ENCODE data around the gene DRC1.

Gene DRC1

GRCh38 chr2:26449278-26450030 lies 47.7 kb downstream of the DRC1 start:
- DNase-seq = no peak

- DNase-seq = no peak
Observed at GRCh38 chr2:26450031-26450635, 48.4 kb downstream of the DRC1 start.

GRCh38 chr2:26451700-26452099 lies 50.0 kb downstream of the DRC1 start:
- DNase-seq = no peak

GRCh38 chr2:26453421-26454329 lies 52.0 kb downstream of the DRC1 start:
- no peak for DNase-seq

GRCh38 chr2:26454561-26455001 lies 52.9 kb downstream of the DRC1 start:
- DNase-seq = no peak

- no peak for DNase-seq
Observed at GRCh38 chr2:26455037-26455669, 53.4 kb downstream of the DRC1 start.

GRCh38 chr2:26455670-26456439 lies 54.1 kb downstream of the DRC1 start:
- no peak for DNase-seq

GRCh38 chr2:26456440-26457250 lies 54.9 kb downstream of the DRC1 start:
- no peak for DNase-seq

- DNase-seq = no peak
Observed at GRCh38 chr2:26457251-26457666, 55.5 kb downstream of the DRC1 start.

GRCh38 chr2:26457695-26458364 lies 56.1 kb downstream of the DRC1 start:
- no peak for DNase-seq

GRCh38 chr2:26458365-26459042 lies 56.8 kb downstream of the DRC1 start:
- DNase-seq = no peak

- no peak for DNase-seq
Observed at GRCh38 chr2:26459991-26460612, 58.4 kb downstream of the DRC1 start.

GRCh38 chr2:26460613-26461031 lies 58.9 kb downstream of the DRC1 start:
- no peak for DNase-seq

- DNase-seq = no peak
Observed at GRCh38 chr2:26461601-26462023, 59.9 kb downstream of the DRC1 start.

- no peak for DNase-seq
Observed at GRCh38 chr2:26462100-26462499, 60.4 kb downstream of the DRC1 start.

- no peak for DNase-seq
Observed at GRCh38 chr2:26462511-26463243, 61.0 kb downstream of the DRC1 start.

GRCh38 chr2:26463244-26464192 lies 61.8 kb downstream of the DRC1 start:
- no peak for DNase-seq

Measured in activated CD4-positive, alpha-beta T cell treated with anti-CD3 and anti-CD28 coated beads, Interleukin-2, amount 50 U/mL, for 4 hours (primary cell).